Prostate gland (tissue), 2 donors: ENCODE results near the gene PRR12.

Experiments
- POLR2A ChIP-seq: fragments of 450-650 bp; IDR thresholded peaks from one replicate; pipeline ENCODE4 v1.6.1; 2016; ENCODE audit warnings: antibody characterized with exemption, mild to moderate bottlenecking
- POLR2AphosphoS5 ChIP-seq: sonication (generic); formaldehyde crosslinking; IDR thresholded peaks from one replicate; pipeline ENCODE4 v1.6.1; 2017; ENCODE audit warnings: antibody characterized with exemption
- TF ChIP-seq, protein P1 (sequence below), 4 experiments: fragments of 200-600 bp in 2 of 4; fragments of 450-650 bp in 2 of 4; sonication (generic) in 2 of 4; IDR thresholded peaks; 1 replicate in 3 of 4; 2 replicates in 1 of 4; pipeline ENCODE4 v1.5.1; 2016 to 2019; ENCODE audit warnings: antibody characterized with exemption in 4 of 4, mild to moderate bottlenecking in 2 of 4, moderate library complexity in 2 of 4

DNA sequence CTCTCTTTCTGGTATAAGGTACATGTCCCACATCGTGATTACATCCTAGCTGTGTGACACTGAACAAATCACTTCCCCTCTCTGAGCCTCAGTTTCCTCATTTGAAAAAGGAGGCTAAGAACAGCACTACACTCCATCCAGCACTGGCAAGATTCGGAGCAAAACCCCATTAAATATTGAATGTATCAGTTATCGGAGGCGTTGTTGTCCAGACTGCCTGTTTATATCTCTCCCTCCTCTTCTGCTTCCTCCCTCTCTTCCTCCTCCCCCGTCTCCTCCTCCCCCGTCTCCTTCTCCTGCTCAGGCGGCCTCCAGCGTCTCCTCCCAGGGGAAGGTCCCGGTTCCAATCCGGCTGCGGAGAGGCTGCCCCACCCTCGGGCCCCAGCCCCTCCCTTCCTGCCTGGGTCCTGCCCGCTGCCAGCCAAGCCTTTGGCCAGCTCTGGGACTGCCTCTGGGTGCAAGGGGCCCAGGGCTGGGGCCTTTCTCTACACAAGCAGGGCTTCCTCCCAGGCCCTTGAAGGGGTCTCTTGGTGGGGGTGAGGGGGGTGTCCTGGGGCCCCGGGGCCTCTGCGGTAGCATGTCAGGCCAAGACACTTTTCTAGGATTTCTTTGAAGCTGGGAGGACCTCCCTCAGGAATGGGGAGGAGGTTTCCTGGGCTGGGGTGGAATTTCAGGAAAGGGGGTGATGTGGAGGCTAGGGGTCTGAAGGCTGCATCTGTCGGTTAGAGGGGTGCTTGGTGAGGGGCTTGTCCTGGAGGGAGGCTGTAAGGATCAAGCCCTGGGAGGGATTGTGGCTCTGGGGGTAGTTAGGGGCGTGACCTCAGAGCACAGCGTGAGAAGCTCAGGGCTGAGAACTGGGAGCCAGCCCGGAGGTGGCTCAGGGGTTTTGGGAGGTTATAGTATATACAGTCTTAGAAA, 47.1 kb downstream of the PRR12 start:
- TF ChIP-seq POLR2A: peak; percentile 42
- TF ChIP-seq, protein P1, sequence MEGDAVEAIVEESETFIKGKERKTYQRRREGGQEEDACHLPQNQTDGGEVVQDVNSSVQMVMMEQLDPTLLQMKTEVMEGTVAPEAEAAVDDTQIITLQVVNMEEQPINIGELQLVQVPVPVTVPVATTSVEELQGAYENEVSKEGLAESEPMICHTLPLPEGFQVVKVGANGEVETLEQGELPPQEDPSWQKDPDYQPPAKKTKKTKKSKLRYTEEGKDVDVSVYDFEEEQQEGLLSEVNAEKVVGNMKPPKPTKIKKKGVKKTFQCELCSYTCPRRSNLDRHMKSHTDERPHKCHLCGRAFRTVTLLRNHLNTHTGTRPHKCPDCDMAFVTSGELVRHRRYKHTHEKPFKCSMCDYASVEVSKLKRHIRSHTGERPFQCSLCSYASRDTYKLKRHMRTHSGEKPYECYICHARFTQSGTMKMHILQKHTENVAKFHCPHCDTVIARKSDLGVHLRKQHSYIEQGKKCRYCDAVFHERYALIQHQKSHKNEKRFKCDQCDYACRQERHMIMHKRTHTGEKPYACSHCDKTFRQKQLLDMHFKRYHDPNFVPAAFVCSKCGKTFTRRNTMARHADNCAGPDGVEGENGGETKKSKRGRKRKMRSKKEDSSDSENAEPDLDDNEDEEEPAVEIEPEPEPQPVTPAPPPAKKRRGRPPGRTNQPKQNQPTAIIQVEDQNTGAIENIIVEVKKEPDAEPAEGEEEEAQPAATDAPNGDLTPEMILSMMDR (IDR thresholded peaks at IDR 0.05): peak in 1 of 4 experiments; percentile 14
- TF ChIP-seq POLR2AphosphoS5: peak; percentile 79
